Measurements from ENCODE around the gene RPTOR. TPM values are rescaled to one million over a fixed set of nuclear protein-coding genes. Genes with fewer than 3 reads are reported as not detected.

The RPTOR gene
- total RNA-seq, 4 donors from 2014 or later = 23.6 to 37.0 (median 27.8) TPM

DNA sequence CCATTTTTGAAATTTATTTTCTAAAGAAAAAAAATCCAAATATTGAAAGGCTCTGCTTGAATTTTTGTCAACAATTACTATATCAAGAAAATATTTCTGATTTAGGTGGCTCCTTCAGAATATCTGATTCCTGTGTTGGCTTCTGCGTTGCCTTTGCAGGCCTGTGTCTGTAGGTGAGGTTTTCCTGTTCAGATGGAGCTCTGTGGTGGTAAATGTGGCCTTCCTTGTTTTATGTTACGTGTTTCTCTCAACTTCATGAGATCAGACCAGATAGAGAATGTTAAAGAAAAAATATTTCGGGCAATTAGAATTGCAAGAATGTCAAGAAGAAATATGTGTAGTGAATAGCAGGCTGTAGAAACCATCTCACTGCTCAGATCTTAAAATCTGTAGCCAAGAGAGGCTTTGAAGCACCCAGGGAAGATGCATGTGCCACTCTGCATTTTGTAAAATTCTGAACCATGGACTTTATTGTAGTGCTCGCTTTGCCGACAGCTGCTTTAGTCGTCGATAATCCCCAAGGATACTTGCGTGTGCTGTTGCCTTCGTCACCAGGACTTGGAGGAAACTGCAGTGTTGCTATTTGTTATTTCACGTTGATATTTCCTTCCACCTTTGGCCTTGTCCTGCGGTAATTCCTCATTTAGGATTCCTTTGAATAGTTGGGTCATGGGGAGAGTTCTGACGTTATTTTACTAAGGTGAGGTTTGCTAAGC is 69.9 kb downstream of the RPTOR start:
- DNase-seq (ENCODE audit: low spot score) (no peak), ATAC-seq (ENCODE audit: low FRiP score) (no peak)
- TF ChIP-seq, protein P1, sequence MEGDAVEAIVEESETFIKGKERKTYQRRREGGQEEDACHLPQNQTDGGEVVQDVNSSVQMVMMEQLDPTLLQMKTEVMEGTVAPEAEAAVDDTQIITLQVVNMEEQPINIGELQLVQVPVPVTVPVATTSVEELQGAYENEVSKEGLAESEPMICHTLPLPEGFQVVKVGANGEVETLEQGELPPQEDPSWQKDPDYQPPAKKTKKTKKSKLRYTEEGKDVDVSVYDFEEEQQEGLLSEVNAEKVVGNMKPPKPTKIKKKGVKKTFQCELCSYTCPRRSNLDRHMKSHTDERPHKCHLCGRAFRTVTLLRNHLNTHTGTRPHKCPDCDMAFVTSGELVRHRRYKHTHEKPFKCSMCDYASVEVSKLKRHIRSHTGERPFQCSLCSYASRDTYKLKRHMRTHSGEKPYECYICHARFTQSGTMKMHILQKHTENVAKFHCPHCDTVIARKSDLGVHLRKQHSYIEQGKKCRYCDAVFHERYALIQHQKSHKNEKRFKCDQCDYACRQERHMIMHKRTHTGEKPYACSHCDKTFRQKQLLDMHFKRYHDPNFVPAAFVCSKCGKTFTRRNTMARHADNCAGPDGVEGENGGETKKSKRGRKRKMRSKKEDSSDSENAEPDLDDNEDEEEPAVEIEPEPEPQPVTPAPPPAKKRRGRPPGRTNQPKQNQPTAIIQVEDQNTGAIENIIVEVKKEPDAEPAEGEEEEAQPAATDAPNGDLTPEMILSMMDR (IDR thresholded peaks at IDR 0.05) = no peak

DNA sequence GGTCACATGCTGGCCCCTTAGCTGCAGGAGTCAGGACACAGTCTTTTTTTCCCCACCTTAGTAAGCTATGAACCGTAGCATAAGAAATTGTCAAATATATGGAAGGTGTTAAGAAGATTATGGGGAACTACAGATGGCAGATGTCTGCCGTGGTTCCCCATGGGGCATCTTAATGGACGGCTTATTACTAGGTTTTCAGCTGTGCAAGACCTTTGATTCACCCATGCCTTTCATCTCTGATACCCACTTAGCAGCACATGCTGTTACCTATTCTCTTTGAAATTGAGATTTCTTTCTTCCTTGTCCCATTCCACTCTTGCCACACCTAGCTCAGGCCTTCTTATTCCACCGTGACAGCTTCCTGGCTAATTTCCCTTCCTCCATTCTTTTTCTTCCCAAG is 70.7 kb downstream of the RPTOR start:
- no peak for DNase-seq (ENCODE audit: low spot score)
- no peak for ATAC-seq (ENCODE audit: low FRiP score)
- TF ChIP-seq, protein P1 (IDR thresholded peaks at IDR 0.05) = no peak

DNA sequence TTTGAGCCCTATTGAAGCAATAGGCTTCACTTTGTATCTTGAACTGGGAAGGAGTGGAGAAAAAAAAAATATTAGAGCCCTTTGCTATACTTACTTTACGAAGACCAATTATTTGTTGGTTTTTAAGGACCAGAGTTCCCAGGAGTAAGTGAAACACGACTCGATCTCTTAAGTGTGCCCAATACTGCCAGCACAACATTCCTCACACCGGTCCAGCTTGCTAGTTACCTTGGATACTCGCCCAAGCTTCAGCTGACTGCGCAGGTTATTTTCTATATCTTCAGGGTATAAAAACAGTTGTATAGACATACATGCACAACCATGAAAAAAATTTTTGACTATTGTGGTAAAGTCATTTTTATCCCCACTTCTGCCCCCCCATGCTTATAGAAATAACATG is 72.1 kb downstream of the RPTOR start:
- DNase-seq (ENCODE audit: low spot score) (no peak), ATAC-seq (ENCODE audit: low FRiP score) (no peak)
- TF ChIP-seq, protein P1 (IDR thresholded peaks at IDR 0.05) = no peak

DNA sequence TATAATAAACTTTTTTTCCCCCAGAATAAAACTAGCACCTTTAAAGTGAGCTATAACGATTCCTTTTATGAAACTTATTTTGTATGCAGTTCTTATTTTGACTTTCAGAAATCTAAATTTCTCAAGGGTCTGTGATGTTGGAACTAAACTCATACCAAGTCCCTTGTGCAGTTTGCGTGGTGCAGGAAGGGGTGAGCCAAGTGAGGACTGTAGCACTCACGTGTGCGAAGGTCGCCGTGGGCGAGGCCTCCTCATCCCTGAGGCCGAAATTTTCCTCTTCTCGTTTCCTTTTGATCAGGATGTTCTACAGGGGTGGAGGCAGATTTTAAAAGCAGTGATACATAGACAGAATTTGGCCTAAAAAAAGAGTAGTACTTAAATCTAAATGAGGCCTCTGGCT is 73.7 kb downstream of the RPTOR start:
- DNase-seq (ENCODE audit: low spot score) (no peak), ATAC-seq (ENCODE audit: low FRiP score) (no peak)
- TF ChIP-seq, protein P1 (IDR thresholded peaks at IDR 0.05) = no peak

DNA sequence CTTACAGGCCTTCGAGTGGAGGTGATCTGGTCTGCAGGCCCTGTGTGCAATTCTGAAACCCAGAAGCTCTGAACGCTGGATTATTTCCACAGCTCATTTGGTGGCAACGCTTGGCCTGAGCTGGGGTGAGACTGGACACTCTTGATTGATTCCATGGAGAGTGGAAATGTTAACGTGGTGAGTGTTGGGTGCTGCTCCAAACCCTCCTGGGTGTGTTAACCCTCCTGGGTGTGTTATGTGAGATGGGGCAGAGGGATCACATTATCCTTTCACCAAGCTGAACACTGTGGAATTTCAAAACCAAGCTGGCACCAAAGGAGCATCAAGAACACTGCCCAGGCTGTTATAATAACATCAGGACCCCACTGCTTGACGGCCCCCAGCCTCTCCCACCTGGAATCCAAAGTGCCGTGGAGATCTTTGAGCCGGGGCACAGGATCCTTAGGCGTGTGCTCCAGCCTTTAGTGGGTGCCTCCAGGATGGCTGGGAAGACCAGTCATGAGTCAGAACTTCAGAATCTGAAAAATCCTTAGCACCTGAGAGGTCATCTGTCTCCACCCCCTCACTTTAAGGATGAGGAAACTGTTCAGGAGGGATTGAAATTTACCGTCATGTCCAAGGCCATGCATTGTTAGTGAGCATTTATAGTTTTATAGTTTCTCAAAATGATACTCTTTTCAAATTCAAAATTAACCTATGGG is 75.0 kb downstream of the RPTOR start:
- DNase-seq (ENCODE audit: low spot score) (no peak), ATAC-seq (ENCODE audit: low FRiP score) (peak; percentile 59)
- TF ChIP-seq, protein P1 (IDR thresholded peaks at IDR 0.05) = no peak

DNA sequence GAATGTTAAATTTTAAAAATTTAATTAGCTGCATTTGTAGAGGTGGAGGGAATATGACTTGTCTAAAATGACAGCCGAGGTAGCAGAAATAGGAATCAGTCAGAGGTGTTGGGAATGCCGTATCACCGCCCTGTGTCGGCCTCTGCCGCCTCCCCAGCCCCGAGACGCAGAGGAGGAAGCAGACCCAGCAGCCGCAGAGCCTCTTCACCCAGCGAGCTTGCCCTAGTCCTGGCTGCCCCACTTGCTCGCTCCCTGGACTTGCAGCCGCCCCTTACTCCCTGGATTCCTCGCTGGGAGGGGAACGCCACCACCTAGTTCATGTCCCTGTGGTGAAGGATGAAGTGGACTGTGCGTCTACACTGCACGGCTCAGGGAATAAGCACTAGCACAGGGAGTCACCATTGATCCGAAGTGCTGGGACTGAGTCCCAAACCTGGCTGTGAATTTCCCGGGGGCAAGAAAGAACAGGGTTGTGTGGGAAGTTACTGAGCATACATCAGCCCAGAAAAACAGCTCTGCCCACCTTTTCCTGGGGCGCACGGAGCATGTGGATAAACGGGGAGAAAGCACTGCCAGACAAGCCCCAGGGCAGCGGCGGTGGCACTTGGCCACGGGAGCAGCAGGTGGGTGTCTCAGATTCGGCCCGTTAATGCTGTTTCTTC is 76.8 kb downstream of the RPTOR start:
- no peak for ATAC-seq (ENCODE audit: low FRiP score)
- TF ChIP-seq, protein P1 (IDR thresholded peaks at IDR 0.05) = no peak
- DNase-seq (ENCODE audit: low spot score) = no peak
